Activated CD4-positive, CD25-positive, alpha-beta regulatory T cell treated with anti-CD3 and anti-CD28 coated beads, Interleukin-2, amount 50 U/mL, for 72 hours (primary cell): Measurements from ENCODE around the gene PPDPF.

Source experiments
- DNase-seq: peaks from one replicate; pipeline ENCODE4 v3.0.0; 2021

PPDPF gene

DNA sequence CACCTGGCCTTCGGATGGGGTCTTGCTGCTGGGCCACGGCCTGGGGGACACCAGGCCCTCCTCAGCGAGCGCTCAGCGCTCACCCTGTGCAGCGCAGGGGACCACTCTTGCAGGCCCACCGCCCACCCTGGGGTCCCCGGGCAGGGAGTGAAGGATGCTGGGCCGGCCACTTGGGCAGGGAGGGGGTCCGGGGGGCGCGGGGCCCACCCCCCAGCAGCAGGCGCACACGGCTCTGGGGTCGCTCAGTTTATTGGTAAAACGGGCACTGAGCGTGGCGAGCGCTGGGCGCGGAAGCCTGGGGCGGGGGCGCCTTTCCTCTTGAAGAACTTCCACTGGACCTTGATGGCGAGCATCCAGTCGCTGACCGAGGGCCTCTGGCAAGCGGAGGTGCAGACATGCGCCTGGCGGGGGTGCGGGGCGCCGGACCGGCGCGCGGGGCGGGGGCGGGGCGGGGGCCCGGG, 32.8 kb upstream of the PPDPF start:
- DNase-seq, result no peak

DNA sequence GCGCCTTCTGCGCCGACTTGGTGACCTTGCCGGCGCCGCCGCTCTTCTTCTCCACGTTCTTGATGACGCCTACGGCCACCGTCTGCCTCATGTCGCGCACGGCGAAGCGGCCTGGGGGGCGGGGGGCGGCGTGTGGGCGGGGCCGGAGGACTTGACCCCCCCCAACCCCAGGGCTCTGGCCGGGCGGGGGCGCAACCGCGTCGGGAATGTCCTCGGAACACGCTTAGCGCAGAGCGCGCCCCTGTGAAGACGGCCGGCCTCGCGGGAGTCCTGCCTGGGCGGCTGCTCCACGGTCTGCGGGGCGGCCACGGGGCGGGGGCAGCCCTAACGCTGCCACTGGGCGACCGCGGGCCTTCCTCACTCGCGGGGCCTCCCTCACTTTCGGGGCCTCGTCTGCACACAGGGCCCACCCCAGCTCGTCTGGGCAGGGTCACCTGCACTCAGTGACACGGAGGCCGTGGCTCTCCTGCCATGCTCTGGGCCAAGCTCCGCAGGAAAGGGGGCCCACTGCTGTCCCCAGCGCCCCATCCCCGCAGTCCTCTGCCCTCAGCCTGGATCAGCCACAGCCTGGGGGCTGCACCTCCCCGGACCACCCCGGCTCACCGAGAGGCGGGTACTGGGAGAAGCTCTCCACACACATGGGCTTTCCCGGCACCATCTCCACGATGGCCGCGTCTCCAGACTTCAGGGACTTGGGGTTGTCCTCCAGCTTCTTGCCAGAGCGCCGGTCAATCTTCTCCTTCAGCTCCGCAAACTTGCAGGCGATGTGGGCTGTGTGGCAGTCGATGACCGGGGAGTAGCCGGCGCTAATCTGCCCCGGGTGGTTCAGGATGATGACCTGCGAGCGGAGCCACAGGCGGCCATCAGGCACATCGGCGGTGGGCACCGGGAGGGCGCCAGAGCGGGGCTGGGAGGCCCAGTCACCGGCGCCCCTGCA, 32.0 kb upstream of the PPDPF start:
- DNase-seq, result no peak

- DNase-seq, result no peak
These were observed 30.1 kb upstream of the PPDPF start for GRCh38 chr20:63490416-63490815.

DNA sequence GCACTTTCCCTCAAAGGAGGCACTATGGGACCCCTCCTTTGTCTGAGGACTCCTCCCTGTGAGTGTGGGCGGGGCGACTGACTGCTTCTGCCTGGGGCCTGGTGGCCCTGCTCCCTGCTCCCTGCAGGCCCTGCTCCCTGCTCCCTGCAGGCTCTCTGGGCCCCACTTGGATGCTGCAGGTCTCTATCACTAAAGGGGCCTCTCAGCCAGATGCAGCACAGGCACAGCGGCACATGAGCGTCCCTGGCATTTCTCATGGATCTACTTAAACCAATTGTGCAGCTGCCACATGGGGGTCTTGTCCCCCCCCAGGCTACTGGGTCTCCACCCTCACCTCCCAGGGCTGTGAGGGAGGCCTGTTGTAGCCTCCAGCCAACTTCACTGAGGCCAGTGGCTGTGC, 29.5 kb upstream of the PPDPF start:
- no peak for DNase-seq

GRCh38 chr20:63491635-63492230, 28.8 kb upstream of the PPDPF start:
- no peak for DNase-seq

- DNase-seq, result no peak
These were observed 28.0 kb upstream of the PPDPF start for GRCh38 chr20:63492518-63492917.

DNA sequence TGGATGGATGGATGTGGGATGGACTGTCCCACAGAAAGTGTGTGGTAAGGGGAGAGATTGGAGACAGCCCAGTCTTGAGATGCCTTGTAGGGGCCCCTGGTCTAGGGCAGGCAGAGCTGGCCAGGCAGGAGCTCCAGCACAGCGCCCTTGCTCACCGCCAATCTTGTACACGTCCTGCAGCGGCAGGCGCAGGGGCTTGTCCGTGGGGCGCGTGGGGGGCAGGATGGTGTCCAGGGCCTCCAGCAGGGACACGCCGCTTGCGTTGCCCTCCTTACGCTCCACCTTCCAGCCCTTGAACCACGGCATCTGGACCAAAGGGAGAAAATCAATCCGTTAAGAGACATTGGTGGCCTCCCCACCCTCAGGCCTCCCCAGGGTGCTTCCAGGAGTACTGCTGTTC, 27.6 kb upstream of the PPDPF start:
- no peak for DNase-seq

- DNase-seq, result no peak
These were observed 27.0 kb upstream of the PPDPF start for GRCh38 chr20:63493563-63494020.

- DNase-seq, result no peak
These were observed 26.5 kb upstream of the PPDPF start for GRCh38 chr20:63494084-63494419.

DNA sequence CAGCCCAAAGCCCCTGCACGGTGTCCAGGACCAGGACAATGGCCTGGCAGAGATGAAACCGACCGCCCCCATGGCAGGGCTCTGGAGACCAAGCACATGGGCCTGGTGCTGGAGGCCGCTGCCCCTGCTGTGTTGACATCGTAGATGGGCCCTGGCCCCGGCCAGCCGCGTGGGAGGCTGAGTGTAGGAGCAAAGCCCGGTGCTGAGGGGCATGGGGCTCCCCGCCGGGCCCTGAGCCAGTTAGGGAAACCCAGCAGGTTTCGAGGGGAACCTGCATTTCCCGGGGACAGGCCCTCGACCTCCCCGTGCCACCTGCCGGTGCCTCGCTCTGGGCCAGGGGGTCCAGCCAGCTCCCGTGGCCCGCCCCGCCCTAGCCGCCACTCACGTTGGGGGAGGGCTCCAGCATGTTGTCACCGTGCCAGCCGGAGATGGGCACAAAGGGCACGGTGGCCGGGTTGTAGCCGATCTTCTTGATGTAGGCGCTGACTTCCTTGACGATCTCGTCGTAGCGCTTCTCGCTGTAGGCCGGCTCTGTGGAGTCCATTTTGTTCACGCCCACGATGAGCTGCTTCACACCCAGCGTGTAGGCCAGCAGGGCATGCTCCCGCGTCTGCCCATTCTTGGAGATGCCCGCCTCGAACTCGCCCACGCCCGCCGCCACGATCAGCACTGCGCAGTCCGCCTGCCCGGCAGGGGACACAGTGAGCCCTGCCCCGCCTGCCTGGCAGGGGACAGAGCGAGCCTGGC, 26.0 kb upstream of the PPDPF start:
- DNase-seq, result no peak

GRCh38 chr20:63495167-63495720, 25.3 kb upstream of the PPDPF start:
- no peak for DNase-seq

GRCh38 chr20:63495741-63496595, 24.6 kb upstream of the PPDPF start:
- peak; percentile 81 for DNase-seq

- DNase-seq, result no peak
These were observed 23.9 kb upstream of the PPDPF start for GRCh38 chr20:63496596-63497120.

- DNase-seq, result no peak
These were observed 23.2 kb upstream of the PPDPF start for GRCh38 chr20:63497138-63497945.

DNA sequence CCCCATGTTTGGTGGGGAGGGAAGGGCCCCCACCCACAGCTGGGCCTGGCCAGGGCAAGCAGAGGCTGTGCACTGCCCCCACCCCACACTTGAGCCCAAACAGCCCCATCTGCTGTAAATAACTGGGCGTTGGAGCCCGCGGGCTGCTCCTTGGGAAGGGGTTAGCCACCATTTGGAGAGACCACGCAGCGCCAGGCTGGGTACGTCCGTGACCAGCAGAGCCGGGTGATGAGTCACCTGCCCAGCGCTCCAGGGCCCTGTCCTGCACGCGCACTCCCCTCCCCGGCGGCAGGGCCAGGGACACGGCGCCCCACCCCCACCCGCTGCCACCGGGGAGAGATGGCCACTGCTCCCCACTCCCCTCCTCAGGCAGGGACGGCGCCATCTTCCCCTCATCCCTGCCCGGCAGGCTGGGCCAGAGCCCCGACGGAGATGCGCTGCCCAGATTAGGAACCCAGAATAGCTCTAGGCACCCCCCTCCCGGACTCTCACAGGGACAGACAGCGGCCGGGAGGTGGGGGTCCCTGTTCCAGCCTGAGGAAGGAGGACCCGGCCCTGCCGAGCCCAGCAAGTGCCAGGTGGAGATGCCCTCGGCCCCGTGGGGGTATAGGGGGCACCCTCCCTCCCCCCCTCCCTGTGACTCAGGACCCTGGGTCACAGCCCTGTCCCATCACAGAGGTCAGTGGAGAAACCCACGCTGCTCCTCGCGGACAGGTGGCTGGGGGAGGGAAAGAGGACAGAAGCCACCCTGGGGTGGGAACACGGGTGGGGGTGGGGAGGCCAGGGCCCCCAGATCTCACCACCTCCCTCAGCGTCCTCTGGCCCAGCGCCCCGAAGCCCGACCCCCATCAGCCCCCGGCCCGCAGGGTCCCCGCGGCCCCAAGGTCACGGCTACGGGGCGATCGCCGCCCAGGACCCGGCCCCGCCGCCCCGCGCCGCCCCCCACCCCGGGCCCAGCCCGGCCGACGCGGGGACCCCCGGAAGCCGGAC, 22.3 kb upstream of the PPDPF start:
- no peak for DNase-seq

GRCh38 chr20:63498960-63499337, 21.6 kb upstream of the PPDPF start, which contains the start of gene EEF1A2:
EEF1A2 (minus strand) TSS chr20:63499083; CDS start chr20:63497763, 1,320 bp downstream.
- DNase-seq, result no peak

DNA sequence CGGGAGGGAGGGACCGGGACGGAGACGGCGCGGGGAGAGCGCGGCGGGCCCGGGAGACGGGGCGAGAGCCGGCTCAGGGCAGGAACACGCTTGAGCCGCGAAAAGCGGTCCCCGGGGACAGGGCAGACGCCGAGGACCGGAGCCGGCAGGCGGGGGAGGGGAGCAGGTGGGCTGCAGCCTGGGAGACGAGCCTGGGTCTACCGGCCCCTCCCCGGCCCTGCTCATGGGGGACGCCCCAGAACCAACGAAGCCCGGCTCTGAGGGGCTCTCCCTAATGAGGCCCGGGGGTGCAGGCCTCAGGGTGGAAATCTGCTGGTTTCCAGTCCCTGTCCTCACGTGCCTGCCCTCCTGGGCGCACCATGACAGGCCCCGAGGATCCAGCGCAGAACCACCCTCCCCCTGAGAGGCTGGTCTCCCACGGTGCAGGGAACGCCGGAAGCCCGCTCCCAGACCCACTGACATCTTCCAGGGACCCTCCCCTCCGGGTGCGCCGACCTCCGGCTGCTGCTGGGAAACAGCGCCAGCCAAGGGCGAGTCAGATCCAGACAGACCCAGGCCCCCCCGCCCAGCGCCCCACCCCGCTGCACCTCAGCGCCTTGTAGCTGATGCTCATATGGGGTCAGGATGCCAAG, 21.1 kb upstream of the PPDPF start:
- DNase-seq, result no peak

GRCh38 chr20:63500151-63500901, 20.2 kb upstream of the PPDPF start:
- DNase-seq, result no peak
